Activated CD4-positive, alpha-beta T cell treated with anti-CD3 and anti-CD28 coated beads for 36 hours (primary cell): Measurements from ENCODE around the gene PLIN4. TPM values are rescaled to one million over a fixed set of nuclear protein-coding genes. Genes with fewer than 3 reads are reported as not detected.

Experiments used
- ATAC-seq: fragments of 200-7000 bp; cut with Tn5 transposase; one replicate; pipeline ENCODE4 v1.10.0; 2021; ENCODE audit warnings: mild to moderate bottlenecking, moderate library complexity
- CTCF ChIA-PET: fragments of 350-600 bp; sonication (Branson Sonifier 250); formaldehyde crosslinking; loops from one replicate; lab custom pipeline; 2021; ENCODE audit warnings: antibody characterized with exemption; lab: Charles Lee
- POLR2A ChIA-PET: fragments of 350-600 bp; sonication (Branson Sonifier 250); formaldehyde crosslinking; loops from one replicate; lab custom pipeline; 2021; ENCODE audit warnings: antibody characterized with exemption, inconsistent platforms; lab: Charles Lee
- DNase-seq: peaks from one replicate; pipeline ENCODE4 v3.0.0-alpha.2; 2020
- H3K27ac Mint-ChIP-seq: one replicate; pipeline ENCODE4 v1.8.0; 2021; ENCODE audit warnings: mixed read lengths
- H3K27me3 Mint-ChIP-seq: one replicate; pipeline ENCODE4 v1.8.0; 2021; ENCODE audit warnings: mixed read lengths
- H3K36me3 Mint-ChIP-seq: one replicate; pipeline ENCODE4 v1.8.0; 2021; ENCODE audit warnings: low read depth, mixed read lengths
- H3K4me1 Mint-ChIP-seq: one replicate; pipeline ENCODE4 v1.8.0; 2021; ENCODE audit warnings: mixed read lengths
- H3K4me3 Mint-ChIP-seq: one replicate; pipeline ENCODE4 v1.8.0; 2021; ENCODE audit warnings: mild to moderate bottlenecking, moderate library complexity, mixed read lengths
- H3K9me3 Mint-ChIP-seq: one replicate; pipeline ENCODE4 v1.8.0; 2021; ENCODE audit warnings: low read depth, mixed read lengths
- intact Hi-C, 2 experiments: fragments of 100-400 bp; cut with DNase I in 1 of 2; cut with micrococcal nuclease in 1 of 2; formaldehyde crosslinking; loops; one replicate each; pipeline versions ENCODE4 v1.14.2 to v1.15.1; 2022 to 2024; cut with DNase I, micrococcal nuclease
- total RNA-seq, 2 experiments: library from RNA; stranded (reverse); gene quantifications; one replicate each; pipeline ENCODE4 v1.2.3, GENCODE V29; 2021

PLIN4 gene
- total RNA-seq, 2 experiments from 2014 or later = not detected

DNA sequence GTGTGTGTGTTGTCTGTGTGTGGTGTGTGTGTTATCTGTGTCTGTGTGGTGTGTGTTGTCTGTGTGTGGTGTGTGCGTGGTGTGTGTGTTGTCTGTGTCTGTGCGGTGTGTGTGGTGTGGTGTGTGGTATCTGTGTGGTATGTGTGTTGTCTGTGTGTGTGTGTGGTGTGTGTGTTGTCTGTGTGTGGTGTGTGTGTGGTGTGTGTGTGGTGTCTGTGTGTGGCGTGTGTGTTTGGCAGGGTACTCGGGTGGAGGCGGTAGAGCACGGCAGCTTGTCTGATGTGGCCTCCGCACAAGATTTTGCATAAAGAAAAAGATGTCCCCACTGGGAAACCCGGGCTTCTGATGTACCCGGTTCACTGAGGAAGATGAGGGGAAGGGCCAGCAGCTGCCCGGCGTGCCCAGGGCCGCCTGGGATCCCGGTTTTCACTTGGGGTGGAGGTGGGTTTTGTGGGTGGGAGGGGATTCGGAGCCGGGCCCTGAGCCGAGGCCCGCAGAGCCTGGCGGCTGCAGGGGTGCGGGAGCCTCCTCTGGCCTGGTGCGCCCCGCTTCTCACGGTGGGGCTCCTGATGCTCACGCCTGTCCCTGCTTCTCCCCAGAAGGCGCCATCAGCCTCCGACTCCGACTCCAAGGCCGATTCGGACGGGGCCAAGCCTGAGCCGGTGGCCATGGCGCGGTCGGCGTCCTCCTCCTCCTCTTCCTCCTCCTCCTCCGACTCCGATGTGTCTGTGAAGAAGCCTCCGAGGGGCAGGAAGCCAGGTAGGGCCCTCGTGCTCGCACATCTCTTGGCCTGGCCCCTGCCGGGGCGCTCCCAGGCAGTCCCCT is 25.0 kb downstream of the PLIN4 start:
- Mint-ChIP-seq H3K9me3 (no peaks in the 10 kb centered on the region), H3K27ac (no peak overlapping the region), H3K27me3 (no peaks in the 10 kb centered on the region), H3K36me3 (peaks cover 11% of the 10 kb centered on the region), H3K4me3 (no peak overlapping the region), H3K4me1 (no peaks in the 10 kb centered on the region)
- ChIA-PET POLR2A (no interaction called here), CTCF (no interaction called here)
- DNase-seq = no peak
- no peak for ATAC-seq
- intact Hi-C loops = no loop called here

DNA sequence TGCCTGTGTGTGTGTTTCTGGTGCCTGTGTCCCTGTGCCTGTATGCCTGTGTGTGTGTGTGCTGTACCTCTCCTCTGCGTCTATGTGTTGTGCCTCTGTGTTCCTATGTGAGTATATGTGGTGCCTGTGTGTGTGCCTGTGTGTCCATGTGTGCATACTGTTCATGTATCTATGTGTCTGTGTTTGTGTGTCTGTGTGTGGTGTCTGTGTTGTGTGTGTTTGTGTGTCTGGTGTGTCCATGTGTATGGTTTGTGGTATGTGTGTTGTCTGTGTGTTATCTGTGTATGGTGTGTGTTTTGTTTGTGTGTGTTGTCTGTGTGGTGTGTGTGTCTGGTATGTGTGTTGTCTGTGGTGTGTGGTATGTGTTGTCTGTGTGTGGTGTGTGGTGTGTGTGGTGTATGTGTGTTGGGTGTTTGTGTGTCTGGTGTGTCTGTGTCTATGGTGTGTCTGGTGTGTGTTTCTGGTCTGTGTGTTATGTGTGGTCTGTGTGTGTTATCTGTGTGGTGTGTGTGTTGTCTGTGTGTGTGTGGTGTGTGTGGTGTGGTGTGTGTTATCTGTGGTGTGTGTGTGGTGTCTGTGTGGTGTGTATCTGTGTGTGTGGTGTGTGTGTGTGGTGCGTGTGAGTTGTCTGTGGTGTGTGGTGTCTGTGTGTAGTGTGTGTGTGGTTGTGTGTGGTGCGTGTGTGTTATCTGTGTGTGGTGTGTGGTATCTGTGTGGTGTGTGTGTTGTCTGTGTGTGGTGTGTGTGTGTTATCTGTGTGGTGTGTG is 25.8 kb downstream of the PLIN4 start:
- Mint-ChIP-seq H3K36me3 (peaks cover 12% of the 10 kb centered on the region), H3K9me3 (no peaks in the 10 kb centered on the region), H3K4me1 (no peaks in the 10 kb centered on the region), H3K27me3 (no peaks in the 10 kb centered on the region), H3K4me3 (no peak overlapping the region), H3K27ac (no peak overlapping the region)
- POLR2A ChIA-PET = no interaction called here
- CTCF ChIA-PET = no interaction called here
- ATAC-seq (no peak), DNase-seq (no peak)
- intact Hi-C loops = no loop called here

- Mint-ChIP-seq H3K9me3 (no peaks in the 10 kb centered on the region), H3K4me1 (no peaks in the 10 kb centered on the region), H3K27me3 (no peaks in the 10 kb centered on the region), H3K4me3 (no peak overlapping the region), H3K27ac (no peak overlapping the region), H3K36me3 (peaks cover 13% of the 10 kb centered on the region)
- POLR2A ChIA-PET = no interaction called here
- no peak for ATAC-seq
- DNase-seq = no peak
- CTCF ChIA-PET = no interaction called here
- intact Hi-C loops = no loop called here
Observed at GRCh38 chr19:4491446-4491845, 26.8 kb downstream of the PLIN4 start.

GRCh38 chr19:4488496-4488895 is 29.8 kb downstream of the PLIN4 start:
- Mint-ChIP-seq H3K4me3 (no peak overlapping the region), H3K27ac (no peak overlapping the region), H3K9me3 (no peaks in the 10 kb centered on the region), H3K36me3 (peaks cover 10% of the 10 kb centered on the region), H3K4me1 (no peaks in the 10 kb centered on the region), H3K27me3 (no peaks in the 10 kb centered on the region)
- ChIA-PET CTCF (interaction anchor here (0.8 kb wide), 1 partner anchor 17 kb away, joined by 3 read pairs; no protein-coding TSS in a partner anchor), POLR2A (no interaction called here)
- intact Hi-C loops = no loop called here
- no peak for DNase-seq
- ATAC-seq = no peak

- CTCF ChIA-PET = no interaction called here
- ATAC-seq = no peak
- H3K4me1 Mint-ChIP-seq = no peaks in the 10 kb centered on the region
- H3K27ac Mint-ChIP-seq = no peak overlapping the region
- H3K36me3 Mint-ChIP-seq = peaks cover 11% of the 10 kb centered on the region
- intact Hi-C loops = no loop called here
- POLR2A ChIA-PET = no interaction called here
- no peak overlapping the region for H3K4me3 Mint-ChIP-seq
- DNase-seq = no peak
- no peaks in the 10 kb centered on the region for H3K9me3 Mint-ChIP-seq
- H3K27me3 Mint-ChIP-seq = no peaks in the 10 kb centered on the region
Observed at GRCh38 chr19:4487572-4487971, 30.7 kb downstream of the PLIN4 start.

- H3K27me3 Mint-ChIP-seq = no peaks in the 10 kb centered on the region
- H3K27ac Mint-ChIP-seq = no peak overlapping the region
- H3K4me1 Mint-ChIP-seq = no peaks in the 10 kb centered on the region
- intact Hi-C loops = no loop called here
- POLR2A ChIA-PET = interaction anchor here (0.5 to 0.6 kb wide), 2 partner anchors 26 to 192 kb away, joined by 3 to 4 read pairs; no protein-coding TSS in a partner anchor
- peaks cover 8% of the 10 kb centered on the region for H3K36me3 Mint-ChIP-seq
- CTCF ChIA-PET = no interaction called here
- no peaks in the 10 kb centered on the region for H3K9me3 Mint-ChIP-seq
- DNase-seq (no peak), ATAC-seq (no peak)
- no peak overlapping the region for H3K4me3 Mint-ChIP-seq
Observed at GRCh38 chr19:4483385-4483784, 34.9 kb downstream of the PLIN4 start.

- no peak for ATAC-seq
- Mint-ChIP-seq H3K9me3 (no peaks in the 10 kb centered on the region), H3K27me3 (no peaks in the 10 kb centered on the region), H3K36me3 (peaks cover 8% of the 10 kb centered on the region), H3K27ac (no peak overlapping the region), H3K4me1 (no peaks in the 10 kb centered on the region), H3K4me3 (no peak overlapping the region)
- intact Hi-C loops = no loop called here
- POLR2A ChIA-PET = interaction anchor here (0.5 kb wide), 1 partner anchor 193 kb away, joined by 3 read pairs; no protein-coding TSS in a partner anchor
- CTCF ChIA-PET = interaction anchor here (0.6 to 1.1 kb wide), 2 partner anchors 41 to 100 kb away, joined by 5 read pairs; no protein-coding TSS in a partner anchor
- DNase-seq = no peak
Observed at GRCh38 chr19:4482721-4483364, 35.4 kb downstream of the PLIN4 start.

- peaks cover 6% of the 10 kb centered on the region for H3K36me3 Mint-ChIP-seq
- H3K4me3 Mint-ChIP-seq = no peak overlapping the region
- DNase-seq = no peak
- ChIA-PET CTCF (interaction anchor here (0.6 to 0.7 kb wide), 4 partner anchors 23 to 976 kb away, joined by 3 to 4 read pairs (median 4); no protein-coding TSS in a partner anchor), POLR2A (interaction anchor here (0.6 kb wide), 1 partner anchor 1066 kb away, joined by 3 read pairs; no protein-coding TSS in a partner anchor)
- no peak overlapping the region for H3K27ac Mint-ChIP-seq
- ATAC-seq = no peak
- peaks cover 16% of the 10 kb centered on the region for H3K4me1 Mint-ChIP-seq
- no peaks in the 10 kb centered on the region for H3K27me3 Mint-ChIP-seq
- H3K9me3 Mint-ChIP-seq = no peaks in the 10 kb centered on the region
- intact Hi-C loops = no loop called here
Observed at GRCh38 chr19:4477034-4477801, 41.1 kb downstream of the PLIN4 start.

- ATAC-seq (no peak), DNase-seq (peak; percentile 62)
- ChIA-PET POLR2A (no interaction called here), CTCF (interaction anchor here (0.8 to 1.4 kb wide), 2 partner anchors 14 to 73 kb away, joined by 3 to 4 read pairs; partner anchors contain the start of gene CHAF1A)
- Mint-ChIP-seq H3K27ac (peak overlapping the region; percentile 51), H3K9me3 (no peaks in the 10 kb centered on the region), H3K36me3 (peaks cover 6% of the 10 kb centered on the region), H3K4me3 (no peak overlapping the region), H3K27me3 (no peaks in the 10 kb centered on the region), H3K4me1 (peaks cover 21% of the 10 kb centered on the region)
- intact Hi-C loops = loop anchor here (5.0 kb wide), 6 partner anchors 163 to 1208 kb away; partner anchors contain the start of genes CACTIN (in 1 of the 2), FZR1 (in 1 of the 2), HSD11B1L (in 1 of the 2) and MICOS13 (in 1 of the 2)
Observed at GRCh38 chr19:4474514-4475022, 43.7 kb downstream of the PLIN4 start.

DNA sequence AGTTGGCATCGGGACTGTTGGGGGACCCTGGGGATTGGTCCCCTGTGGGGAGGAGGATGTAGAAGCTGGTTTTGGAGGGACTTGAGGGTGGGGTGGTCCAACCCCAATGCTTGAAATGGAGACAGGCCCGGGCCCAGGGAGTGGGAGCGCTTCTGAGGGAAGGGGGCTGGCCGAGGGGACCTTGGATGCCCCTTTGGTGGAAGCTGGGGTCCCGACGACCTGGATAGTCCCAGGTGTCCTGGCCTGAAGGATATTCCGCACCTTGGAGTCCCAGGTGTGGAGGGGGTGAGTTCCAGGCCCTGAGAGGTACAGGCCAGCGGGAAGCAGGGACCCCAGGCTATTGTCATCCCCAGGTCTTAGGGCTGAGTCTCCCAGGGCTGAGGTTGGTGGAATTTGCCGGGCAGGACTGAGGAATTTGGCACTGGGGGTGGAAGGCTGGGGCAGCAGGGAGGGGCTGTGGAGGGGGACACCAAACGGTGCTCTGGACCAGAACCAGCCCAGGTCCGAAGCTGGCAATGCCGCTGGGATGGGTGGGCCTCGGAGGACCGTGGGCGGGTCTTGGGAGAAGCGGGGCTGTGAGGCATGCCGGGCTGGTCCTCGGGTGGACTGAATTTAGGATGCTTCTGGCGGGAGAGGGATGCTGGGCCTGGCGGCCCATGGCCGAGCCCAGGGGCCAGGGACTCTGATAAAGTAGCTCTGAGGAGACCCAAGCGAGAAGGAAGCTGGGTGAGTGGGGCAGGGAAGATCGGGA is 44.3 kb downstream of the PLIN4 start:
- Mint-ChIP-seq H3K36me3 (peaks cover 6% of the 10 kb centered on the region), H3K27me3 (no peaks in the 10 kb centered on the region), H3K4me1 (peaks cover 21% of the 10 kb centered on the region), H3K4me3 (no peak overlapping the region), H3K27ac (peak overlapping the region; percentile 47), H3K9me3 (no peaks in the 10 kb centered on the region)
- ChIA-PET CTCF (interaction anchor here (1.4 kb wide), 1 partner anchor 13 kb away, joined by 4 read pairs; no protein-coding TSS in a partner anchor), POLR2A (interaction anchor here (0.7 kb wide), 1 partner anchor 1045 kb away, joined by 4 read pairs; no protein-coding TSS in a partner anchor)
- ATAC-seq (no peak), DNase-seq (no peak)
- intact Hi-C loops = loop anchor here (5.0 kb wide), 6 partner anchors 163 to 1208 kb away; partner anchors contain the start of genes CACTIN (in 1 of the 2), FZR1 (in 1 of the 2), HSD11B1L (in 1 of the 2) and MICOS13 (in 1 of the 2)
